Body of pancreas (tissue), 4 donors: ENCODE measurements around the gene ZCCHC3. TPM values are rescaled to one million over a fixed set of nuclear protein-coding genes. Genes with fewer than 3 reads are reported as not detected.

ENCODE experiments used
- ATAC-seq: fragments of 150-250 bp; one replicate; pipeline ENCODE4 v1.9.1; 2016
- DNase-seq, 4 donors: peaks; one replicate each; pipeline ENCODE4 v3.0.0-alpha.2; 2019
- H3K27ac ChIP-seq, 4 donors: fragments of 200-600 bp; sonication (generic); 1 replicate in 3 of 4; 2 replicates in 1 of 4; pipeline versions ENCODE4 v1.5.1 to v1.6.1; 2016 to 2019; ENCODE audit warnings: mild to moderate bottlenecking in 1 of 4, mixed read lengths in 1 of 4, moderate library complexity in 1 of 4
- H3K27me3 ChIP-seq, 2 donors: fragments of 200-600 bp; sonication (generic); one replicate each; pipeline ENCODE4 v1.6.0; 2016; ENCODE audit warnings: mild to moderate bottlenecking in 1 of 2
- H3K36me3 ChIP-seq, 2 donors: fragments of 200-600 bp; sonication (generic); replicated peaks in 1 of 2; 2 replicates each; pipeline ENCODE4 v1.5.1; 2016; ENCODE audit warnings: low read depth in 2 of 2; ENCODE audit not compliant: insufficient read depth in 1 of 2
- H3K4me1 ChIP-seq: fragments of 200-600 bp; sonication (generic); one replicate; pipeline ENCODE4 v1.6.0; 2016
- H3K4me3 ChIP-seq, 2 donors: fragments of 200-600 bp; sonication (generic); 1 replicate in 1 of 2; 2 replicates in 1 of 2; pipeline ENCODE4 v1.5.1; 2016 to 2019
- H3K9me3 ChIP-seq, 3 donors: fragments of 200-600 bp; sonication (generic); 1 replicate in 2 of 3; 2 replicates in 1 of 3; pipeline ENCODE4 v1.5.1; 2016
- CTCF ChIP-seq, 7 experiments: fragments of 450-650 bp in 4 of 7; fragments of 200-600 bp in 3 of 7; sonication (generic) in 3 of 7; IDR thresholded peaks; one replicate each; pipeline ENCODE4 v1.5.1; 2016 to 2019; ENCODE audit warnings: antibody characterized with exemption in 7 of 7
- POLR2A ChIP-seq, 3 donors: fragments of 450-650 bp; IDR thresholded peaks; one replicate each; pipeline ENCODE4 v1.6.1; 2016; ENCODE audit warnings: antibody characterized with exemption in 3 of 3, mild to moderate bottlenecking in 2 of 3
- WGBS, 2 donors: methylation state at CpG; one replicate each; pipeline ENCODE4 v1.1.5; 2017; 5-methylcytosine and 5-hydroxymethylcytosine counted together
- intact Hi-C: fragments of 100-400 bp; cut with DNase I; formaldehyde crosslinking; loops from one replicate; pipeline ENCODE4 v1.15.1; 2023
- total RNA-seq, 2 donors: library from RNA; depleted of rRNA; stranded (reverse); fragments of >200 nt; gene quantifications; one replicate each; pipeline ENCODE4 v1.1.0, GENCODE V29; 2016

The ZCCHC3 gene
- total RNA-seq, 2 donors from 2014 or later: 12.2 to 16.5 TPM

- H3K27me3 ChIP-seq: no peaks in the 10 kb centered on the region
- ATAC-seq (no peak), DNase-seq (no peak)
- H3K9me3 ChIP-seq: no peaks in the 10 kb centered on the region
- 81 to 85% methylated on average over 4 of the region's 4 CpGs for WGBS, 2 donors
- TF ChIP-seq POLR2A (IDR thresholded peaks at IDR 0.05): no peak
- no peak for TF ChIP-seq CTCF (IDR thresholded peaks at IDR 0.05)
- H3K27ac ChIP-seq: no peak overlapping the region
- intact Hi-C loops: no loop called here
- H3K4me3 ChIP-seq: no peak overlapping the region
- peaks cover 26% of the 10 kb centered on the region for H3K4me1 ChIP-seq
- H3K36me3 ChIP-seq: no peaks in the 10 kb centered on the region
These were observed 1.6 kb upstream of the ZCCHC3 start for GRCh38 chr20:295804-296203.

- 0 to 1% methylated on average over 23 to 60 of the region's 75 CpGs for WGBS, 2 donors
- no peak for TF ChIP-seq CTCF (IDR thresholded peaks at IDR 0.05)
- TF ChIP-seq POLR2A (IDR thresholded peaks at IDR 0.05): peak; percentile 21 to 71 (median 65)
- Histone ChIP-seq H3K27me3 (no peaks in the 10 kb centered on the region), H3K27ac (peak overlapping the region; percentile 86 to 97 (median 94)), H3K36me3 (no peaks in the 10 kb centered on the region), H3K4me3 (peak overlapping the region; percentile 59 to 63), H3K9me3 (no peaks in the 10 kb centered on the region), H3K4me1 (peaks cover 28% of the 10 kb centered on the region)
- ATAC-seq (peak; percentile 42), DNase-seq (peak; percentile 59 to 71 (median 68))
- intact Hi-C loops: no loop called here
These were observed 780 bp downstream of the ZCCHC3 start for GRCh38 chr20:297925-298775.

- Histone ChIP-seq H3K4me1 (peaks cover 28% of the 10 kb centered on the region), H3K36me3 (no peaks in the 10 kb centered on the region), H3K27ac (peak overlapping the region; percentile 86 to 97 (median 94)), H3K4me3 (peak overlapping the region; percentile 59 to 63), H3K9me3 (no peaks in the 10 kb centered on the region), H3K27me3 (no peaks in the 10 kb centered on the region)
- ATAC-seq (no peak), DNase-seq (no peak)
- TF ChIP-seq CTCF (IDR thresholded peaks at IDR 0.05) (no peak), POLR2A (IDR thresholded peaks at IDR 0.05) (no peak)
- intact Hi-C loops: no loop called here
- 7 to 9% methylated on average over 15 of the region's 15 CpGs for WGBS, 2 donors
These were observed 1.5 kb downstream of the ZCCHC3 start for GRCh38 chr20:298776-299391.

- Histone ChIP-seq H3K27ac (no peak overlapping the region), H3K4me3 (no peak overlapping the region), H3K27me3 (no peaks in the 10 kb centered on the region), H3K36me3 (no peaks in the 10 kb centered on the region), H3K4me1 (peaks cover 28% of the 10 kb centered on the region), H3K9me3 (no peaks in the 10 kb centered on the region)
- 42 to 62% methylated on average over 8 to 10 of the region's 10 CpGs for whole genome bisulfite sequencing, 2 donors
- no peak for TF ChIP-seq CTCF (IDR thresholded peaks at IDR 0.05)
- TF ChIP-seq POLR2A (IDR thresholded peaks at IDR 0.05): no peak
- ATAC-seq (no peak), DNase-seq (no peak)
- intact Hi-C loops: no loop called here
These were observed 3.1 kb downstream of the ZCCHC3 start for GRCh38 chr20:300345-300990.
